OCI-LY7 (cell line): ENCODE measurements around the gene MAP3K5.

Experiments
- CTCF ChIP-seq: fragments of 200-600 bp; sonication (generic); conservative IDR thresholded peaks from 2 replicates; pipeline ENCODE4 v1.5.1; 2014; ENCODE audit warnings: mild to moderate bottlenecking, antibody characterized with exemption, low read length, moderate library complexity, mixed read lengths
- EZH2phosphoT487 ChIP-seq: fragments of 200-600 bp; sonication (generic); IDR thresholded peaks from 2 replicates; pipeline ENCODE4 v1.6.1; 2018; ENCODE audit warnings: low read depth, borderline replicate concordance, mild to moderate bottlenecking, mixed run types, antibody characterized with exemption, low read length, moderate library complexity, mixed read lengths

- TF ChIP-seq CTCF: no peak
- TF ChIP-seq EZH2phosphoT487: no peak
Measured at GRCh38 chr6:136737374-136737844, 54.9 kb downstream of the MAP3K5 start.
